ENCODE measurements around the gene IARS1. TPM values are rescaled to one million over a fixed set of nuclear protein-coding genes. Genes with fewer than 3 reads are reported as not detected.
A peak's percentile ranks its signal among the peaks of the same experiment; 100 is the strongest.

IARS1 gene
- total and polyA plus RNA-seq, 2 of the 8 experiments (the other 6 are each of a cell fraction or from before 2014, with no cell fraction given): 74.9 to 243 TPM

GRCh38 chr9:92294297-92294676 is 790 bp upstream of the IARS1 start:
- no peak overlapping the region for H2BK15ac ChIP-seq (ENCODE audit: low read length)
- peak overlapping the region; percentile 59 for H4K5ac ChIP-seq (ENCODE audit: insufficient read length, low read depth, low read length)
- peak overlapping the region; percentile 86 to 95 (median 92) for H3K4me3 ChIP-seq (ENCODE audit: extremely low read depth in 1 of 4, insufficient read depth in 2 of 4, low read depth in 3 of 4, low read length in 4 of 4)
- ChIA-PET POLR2A (ENCODE audit: partially characterized antibody) (interaction anchor here (0.7 to 2.0 kb wide), 7 partner anchors 12 to 39 kb away, joined by 3 to 8 read pairs (median 4); partner anchors contain the start of genes CENPP and NOL8), CTCF (ENCODE audit: partially characterized antibody) (interaction anchor here (0.7 kb wide), 1 partner anchor 464 kb away, joined by 3 read pairs; no protein-coding TSS in a partner anchor)
- peak overlapping the region; percentile 95 to 97 for H3K4me2 ChIP-seq (ENCODE audit: insufficient read depth in 1 of 2, low read depth in 2 of 2, low read length in 2 of 2)
- no peak overlapping the region for H2AK5ac ChIP-seq (ENCODE audit: low read depth, low read length)
- no peak overlapping the region for H2BK120ac ChIP-seq (replicated peaks; ENCODE audit: low read depth, low read length)
- 0 out of 2 replicates have a peak overlapping the region, but pooled peaks have one; percentile 20 for H2AFZ ChIP-seq (ENCODE audit: low read length)
- H4K8ac ChIP-seq (ENCODE audit: extremely low read depth, insufficient read depth, low read length): peak overlapping the region; percentile 68; the same call in 1 of the 2 replicates
- 67% methylated on average over 13 of the region's 13 CpGs; no CpG with 5 or more reads in 1 of the 2 experiments for WGBS, 2 experiments (ENCODE audit: extremely low coverage in 1 of 2, insufficient coverage in 1 of 2, insufficient read length in 1 of 2, insufficient replicate concordance in 2 of 2, low coverage in 1 of 2, low lambda C conversion rate in 2 of 2, missing lambda C conversion rate in 1 of 2)
- H4K91ac ChIP-seq (replicated peaks; ENCODE audit: insufficient read length, low read length): no peak overlapping the region
- no peak overlapping the region for H3K18ac ChIP-seq (ENCODE audit: extremely low read depth, low read length)
- TF ChIP-seq SP1 (IDR thresholded peaks at IDR 0.05; ENCODE audit: low read depth, low read length) (no peak), BCL11A (IDR thresholded peaks at IDR 0.05; ENCODE audit: low read depth in 2 of 2, low read length in 2 of 2) (no peak), ASH2L (IDR thresholded peaks at IDR 0.05; ENCODE audit: low read length) (no peak), SP2 (IDR thresholded peaks at IDR 0.05; ENCODE audit: low read length) (no peak), RNF2 (IDR thresholded peaks at IDR 0.05; ENCODE audit: borderline replicate concordance, low read depth, low read length, missing control alignments, poor library complexity, severe bottlenecking) (no peak), EP300 (IDR thresholded peaks at IDR 0.05; ENCODE audit: borderline replicate concordance in 1 of 2, low read depth in 2 of 2, low read length in 2 of 2) (no peak), HDAC2 (IDR thresholded peaks at IDR 0.05; ENCODE audit: borderline replicate concordance in 1 of 2, low read depth in 2 of 2, low read length in 2 of 2) (no peak), CBX8 (IDR thresholded peaks at IDR 0.05; ENCODE audit: borderline replicate concordance, low read depth, low read length) (no peak), TBP (IDR thresholded peaks at IDR 0.05; ENCODE audit: low read depth, low read length) (no peak), POU5F1 (IDR thresholded peaks at IDR 0.05; ENCODE audit: low read depth, low read length) (no peak)
- H4K20me1 ChIP-seq (replicated peaks in 1 of 2; ENCODE audit: control insufficient read depth in 1 of 2, insufficient read depth in 2 of 2, low read length in 2 of 2): peaks cover 0 to 2% of the 10 kb centered on the region in 2 experiments
- no peak overlapping the region for H3K23ac ChIP-seq (ENCODE audit: insufficient read length)
- peaks cover 5 to 40% (median 14%) of the 10 kb centered on the region in 4 experiments for H3K36me3 ChIP-seq (ENCODE audit: control insufficient read depth in 2 of 4, insufficient read depth in 4 of 4, low read length in 3 of 4)
- peak overlapping the region; percentile 44; the same call in 1 of the 2 replicates for H2BK5ac ChIP-seq (ENCODE audit: low read depth, low read length)
- peak overlapping the region in 3 of 4 experiments; percentile 10 to 91 (median 74); a peak in 3 of 7 replicates for H3K9ac ChIP-seq (replicated peaks in 1 of 4; ENCODE audit: extremely low read depth in 1 of 4, low read depth in 3 of 4, low read length in 3 of 4)
- no peak overlapping the region for H3K56ac ChIP-seq (replicated peaks; ENCODE audit: insufficient read length, low read depth, low read length)
- H3K27ac ChIP-seq (ENCODE audit: low read depth, low read length): no peak overlapping the region
- DNase-seq (ENCODE audit: low read depth in 1 of 2, low spot score in 2 of 2) (no peak), FAIRE-seq (no peak)
- H3K23me2 ChIP-seq (ENCODE audit: low read depth, low read length): peaks cover 5% of the 10 kb centered on the region
- H3K79me1 ChIP-seq (ENCODE audit: low read depth, low read length): peaks cover 6% of the 10 kb centered on the region
- no peak overlapping the region; the same call in 1 of the 2 replicates for H2BK12ac ChIP-seq (ENCODE audit: low read depth, low read length)
- no peak overlapping the region for H3K4ac ChIP-seq (replicated peaks; ENCODE audit: insufficient read length, low read depth, low read length)
- no peak overlapping the region for H3K14ac ChIP-seq (ENCODE audit: insufficient read length)
- H3K9me3 ChIP-seq (ENCODE audit: insufficient read depth in 2 of 2, low read depth in 1 of 2, low read length in 1 of 2): no peaks in the 10 kb centered on the region
- no peak overlapping the region for H2BK20ac ChIP-seq (ENCODE audit: low read length)
- H3K27me3 ChIP-seq (replicated peaks in 1 of 4; ENCODE audit: control insufficient read depth in 3 of 4, extremely low read depth in 1 of 4, insufficient read depth in 3 of 4, low read length in 3 of 4): no peaks in the 10 kb centered on the region
- peaks cover 0 to 3% (median 2%) of the 10 kb centered on the region in 4 experiments; a peak in 3 of 7 replicates for H3K4me1 ChIP-seq (replicated peaks in 1 of 4; ENCODE audit: control insufficient read depth in 3 of 4, insufficient read depth in 4 of 4, low read length in 3 of 4)
- peaks cover 21 to 42% of the 10 kb centered on the region in 2 experiments for H3K79me2 ChIP-seq (ENCODE audit: control insufficient read depth in 1 of 2, insufficient read depth in 2 of 2, low read length in 2 of 2)
